HG03520 (cell line): ENCODE results near the gene KHDC4.

ENCODE experiments used
- ATAC-seq: cut with Tn5 transposase; IDR thresholded peaks from one replicate; pipeline ENCODE4 v1.9.1; 2021; ENCODE audit warnings: mild to moderate bottlenecking, moderate library complexity; ENCODE audit not compliant: unreplicated experiment

The KHDC4 gene

GRCh38 chr1:155934097-155934935 lies at the start of gene KHDC4:
TSS of gene KHDC4 (minus strand) at chr1:155934413. CDS start at chr1:155934373, 40 bp downstream.
- peak; percentile 82 for ATAC-seq

- no peak for ATAC-seq
These were observed 49.2 kb upstream of the KHDC4 start for GRCh38 chr1:155983191-155984024.

GRCh38 chr1:155982106-155982505 lies 47.9 kb upstream of the KHDC4 start:
- ATAC-seq = no peak

GRCh38 chr1:155981266-155982088 lies 47.3 kb upstream of the KHDC4 start:
- no peak for ATAC-seq

GRCh38 chr1:155979597-155980343 lies 45.6 kb upstream of the KHDC4 start:
- ATAC-seq = no peak

- no peak for ATAC-seq
These were observed 44.8 kb upstream of the KHDC4 start for GRCh38 chr1:155978973-155979429.

- ATAC-seq = no peak
These were observed 44.2 kb upstream of the KHDC4 start, which contains the start of gene ARHGEF2 for GRCh38 chr1:155978325-155978972. TSS of gene ARHGEF2 (minus strand) at chr1:155978547. CDS start at chr1:155978427, 120 bp downstream.

- no peak for ATAC-seq
These were observed 43.6 kb upstream of the KHDC4 start for GRCh38 chr1:155977690-155978324.

GRCh38 chr1:155976913-155977689 lies 42.9 kb upstream of the KHDC4 start:
- no peak for ATAC-seq

- no peak for ATAC-seq
These were observed 42.1 kb upstream of the KHDC4 start for GRCh38 chr1:155976062-155976912.

GRCh38 chr1:155975375-155976061 lies 41.3 kb upstream of the KHDC4 start:
- no peak for ATAC-seq

- no peak for ATAC-seq
These were observed 40.2 kb upstream of the KHDC4 start for GRCh38 chr1:155974208-155975115.

GRCh38 chr1:155973723-155974122 lies 39.5 kb upstream of the KHDC4 start:
- no peak for ATAC-seq

GRCh38 chr1:155971910-155972809 lies 37.9 kb upstream of the KHDC4 start:
- ATAC-seq = no peak
